H9 (cell line): ENCODE measurements around the gene TTC7B. TPM values are rescaled to one million over a fixed set of nuclear protein-coding genes. Genes with fewer than 3 reads are reported as not detected.

Experiments
- DNase-seq: peaks from one replicate; pipeline ENCODE4 v3.0.0-alpha.2; 2017
- H2AFZ ChIP-seq: one replicate; pipeline ENCODE4 v1.6.1; 2013; ENCODE audit warnings: mild to moderate bottlenecking, low read length, control low read depth, moderate library complexity
- H2AK5ac ChIP-seq: 2 replicates; pipeline ENCODE4 v1.6.1; 2013; ENCODE audit warnings: low read length, control low read depth, mixed read lengths; ENCODE audit not compliant: insufficient read length
- H2BK120ac ChIP-seq: one replicate; pipeline ENCODE4 v1.6.1; 2013; ENCODE audit warnings: low read depth, mild to moderate bottlenecking, low read length, control low read depth, inconsistent platforms; ENCODE audit not compliant: poor library complexity, severe bottlenecking
- H2BK12ac ChIP-seq: 2 replicates; pipeline ENCODE4 v1.6.1; 2013; ENCODE audit warnings: low read length, control low read depth, mixed read lengths, low read depth; ENCODE audit not compliant: insufficient read length
- H2BK15ac ChIP-seq: 2 replicates; pipeline ENCODE4 v1.6.1; 2013; ENCODE audit warnings: low read depth, low read length, control low read depth
- H2BK20ac ChIP-seq: one replicate; pipeline ENCODE4 v1.6.1; 2013; ENCODE audit warnings: low read depth, mild to moderate bottlenecking, low read length, control low read depth, inconsistent platforms; ENCODE audit not compliant: poor library complexity, severe bottlenecking
- H2BK5ac ChIP-seq: 2 replicates; pipeline ENCODE4 v1.6.1; 2013; ENCODE audit warnings: low read length, control low read depth, mixed read lengths; ENCODE audit not compliant: insufficient read length
- H3K14ac ChIP-seq: 2 replicates; pipeline ENCODE4 v1.6.1; 2013; ENCODE audit warnings: low read length, control low read depth; ENCODE audit not compliant: insufficient read depth
- H3K18ac ChIP-seq: 2 replicates; pipeline ENCODE4 v1.6.1; 2013; ENCODE audit warnings: low read depth, mild to moderate bottlenecking, mixed read lengths, low read length, control low read depth; ENCODE audit not compliant: insufficient read length
- H3K23ac ChIP-seq: 2 replicates; pipeline ENCODE4 v1.6.1; 2013; ENCODE audit warnings: low read length, control low read depth, mixed read lengths, low read depth; ENCODE audit not compliant: insufficient read length
- H3K23me2 ChIP-seq: 2 replicates; pipeline ENCODE4 v1.6.1; 2013; ENCODE audit warnings: low read depth, mild to moderate bottlenecking, mixed read lengths, low read length, control low read depth; ENCODE audit not compliant: insufficient read length, poor library complexity, severe bottlenecking
- H3K27ac ChIP-seq: 2 replicates; pipeline ENCODE4 v1.5.1; 2013; ENCODE audit warnings: low read length, control low read depth, mixed read lengths, low read depth; ENCODE audit not compliant: insufficient read length
- H3K27me3 ChIP-seq: 2 replicates; pipeline ENCODE4 v1.6.1; 2013; ENCODE audit warnings: low read length, control low read depth, inconsistent platforms; ENCODE audit not compliant: insufficient read depth
- H3K4ac ChIP-seq: 2 replicates; pipeline ENCODE4 v1.6.1; 2013; ENCODE audit warnings: low read depth, mild to moderate bottlenecking, control low read depth, inconsistent platforms, low read length, moderate library complexity
- H3K4me1 ChIP-seq: 2 replicates; pipeline ENCODE4 v1.6.1; 2013; ENCODE audit warnings: low read length, control low read depth, inconsistent platforms; ENCODE audit not compliant: insufficient read depth
- H3K4me2 ChIP-seq: 2 replicates; pipeline ENCODE4 v1.6.1; 2013; ENCODE audit warnings: low read length, control low read depth, mixed read lengths; ENCODE audit not compliant: insufficient read length, insufficient read depth
- H3K56ac ChIP-seq: 2 replicates; pipeline ENCODE4 v1.6.1; 2013; ENCODE audit warnings: low read depth, mild to moderate bottlenecking, mixed read lengths, low read length, control low read depth; ENCODE audit not compliant: insufficient read length
- H3K79me1 ChIP-seq: 2 replicates; pipeline ENCODE4 v1.6.1; 2013; ENCODE audit warnings: low read depth, mild to moderate bottlenecking, moderate library complexity, low read length, control low read depth, inconsistent platforms; ENCODE audit not compliant: insufficient read depth, poor library complexity, severe bottlenecking
- H3K79me2 ChIP-seq: 2 replicates; pipeline ENCODE4 v1.6.1; 2013; ENCODE audit warnings: low read length, control low read depth, inconsistent platforms; ENCODE audit not compliant: insufficient read depth
- H3K9ac ChIP-seq: 2 replicates; pipeline ENCODE4 v1.6.1; 2013; ENCODE audit warnings: low read length, control low read depth, mixed read lengths; ENCODE audit not compliant: insufficient read length; ENCODE audit errors: extremely low read depth
- H3K9me3 ChIP-seq: one replicate; pipeline ENCODE4 v1.6.1; 2013; ENCODE audit warnings: low read depth, low read length, inconsistent platforms; ENCODE audit not compliant: control insufficient read depth
- H3T11ph ChIP-seq: one replicate; pipeline ENCODE4 v1.6.1; 2013; ENCODE audit warnings: mild to moderate bottlenecking, low read length, control low read depth, inconsistent platforms
- H4K20me1 ChIP-seq: one replicate; pipeline ENCODE4 v1.6.1; 2013; ENCODE audit not compliant: control insufficient read depth, insufficient read length, insufficient read depth
- H4K5ac ChIP-seq: 2 replicates; pipeline ENCODE4 v1.6.1; 2013; ENCODE audit warnings: low read depth, mild to moderate bottlenecking, mixed read lengths, low read length, control low read depth; ENCODE audit not compliant: insufficient read length
- H4K8ac ChIP-seq: replicated peaks from 2 replicates; pipeline ENCODE4 v1.6.1; 2013; ENCODE audit warnings: low read length, control low read depth, mixed read lengths, low read depth; ENCODE audit not compliant: insufficient read length
- H4K91ac ChIP-seq: 2 replicates; pipeline ENCODE4 v1.6.1; 2013; ENCODE audit warnings: low read depth, mild to moderate bottlenecking, moderate library complexity, mixed read lengths, low read length, control low read depth; ENCODE audit not compliant: insufficient read length
- H3K27ac Mint-ChIP-seq, 3 experiments: 2 replicates in 2 of 3; 3 replicates in 1 of 3; pipeline ENCODE4 v1.8.0; 2020 to 2021; ENCODE audit warnings: mixed read lengths in 3 of 3, mild to moderate bottlenecking in 1 of 3, moderate library complexity in 1 of 3
- H3K27me3 Mint-ChIP-seq: 2 replicates; pipeline ENCODE4 v1.8.0; 2021; ENCODE audit warnings: low read depth, mild to moderate bottlenecking, moderate library complexity, mixed read lengths
- H3K36me3 Mint-ChIP-seq, 3 experiments: 2 replicates in 2 of 3; 3 replicates in 1 of 3; pipeline ENCODE4 v1.8.0; 2020 to 2021; ENCODE audit warnings: low read depth in 3 of 3, mixed read lengths in 3 of 3; ENCODE audit not compliant: insufficient read depth in 1 of 3
- H3K4me1 Mint-ChIP-seq, 2 experiments: 2 replicates each; pipeline ENCODE4 v1.8.0; 2020; ENCODE audit warnings: mixed read lengths in 2 of 2
- H3K4me3 Mint-ChIP-seq, 2 experiments: 2 replicates in 1 of 2; 3 replicates in 1 of 2; pipeline ENCODE4 v1.8.0; 2020 to 2021; ENCODE audit warnings: mild to moderate bottlenecking in 2 of 2, mixed read lengths in 2 of 2, moderate library complexity in 1 of 2
- H3K9me3 Mint-ChIP-seq, 2 experiments: 2 replicates in 1 of 2; 3 replicates in 1 of 2; pipeline ENCODE4 v1.8.0; 2020; ENCODE audit warnings: mild to moderate bottlenecking in 2 of 2, mixed read lengths in 2 of 2, moderate library complexity in 1 of 2
- CTCF ChIP-seq: fragments of 200-600 bp; sonication (generic); conservative IDR thresholded peaks from 3 replicates; pipeline ENCODE4 v1.8.0; 2021; ENCODE audit warnings: antibody characterized with exemption, mild to moderate bottlenecking
- WGBS: extraction: QIAGEN DNeasy Blood & Tissue Kit; methylation state at CpG from one replicate; pipeline ENCODE4 v1.1.7; 2013; ENCODE audit warnings: missing lambda C conversion rate, low lambda C conversion rate, mixed read lengths; ENCODE audit not compliant: insufficient read length; ENCODE audit errors: extremely low coverage; 5-methylcytosine and 5-hydroxymethylcytosine counted together
- total RNA-seq: library from RNA; stranded (reverse); gene quantifications from 2 replicates; pipeline ENCODE4 v1.2.1, GENCODE V29; 2021

TTC7B gene
- total RNA-seq, 1 experiment from 2014 or later = 33.7 TPM

- H3K79me1 ChIP-seq = no peaks in the 10 kb centered on the region
- no peak overlapping the region for H3K4ac ChIP-seq
- H3K9ac ChIP-seq = no peak overlapping the region
- H4K5ac ChIP-seq = no peak overlapping the region
- no peaks in the 10 kb centered on the region for H4K20me1 ChIP-seq
- WGBS = no CpG with 5 or more reads among the region's 13 CpGs
- H3K4me2 ChIP-seq = no peak overlapping the region
- H4K91ac ChIP-seq = no peak overlapping the region
- H3K27ac ChIP-seq = no peak overlapping the region
- H3T11ph ChIP-seq = no peak overlapping the region
- H2BK120ac ChIP-seq = no peak overlapping the region
- no peak overlapping the region for H3K56ac ChIP-seq
- no peak overlapping the region for H3K18ac ChIP-seq
- Mint-ChIP-seq H3K9me3 (no peaks in the 10 kb centered on the region), H3K27me3 (no peaks in the 10 kb centered on the region), H3K4me3 (no peak overlapping the region), H3K27ac (no peak overlapping the region), H3K4me1 (no peaks in the 10 kb centered on the region), H3K36me3 (peaks cover 1 to 6% (median 5%) of the 10 kb centered on the region in 3 experiments; a peak in 5 of 7 replicates)
- H2AK5ac ChIP-seq = no peak overlapping the region
- no peaks in the 10 kb centered on the region for H3K9me3 ChIP-seq
- no peak overlapping the region for H3K23ac ChIP-seq
- no peak overlapping the region for H2BK15ac ChIP-seq
- H3K14ac ChIP-seq = no peak overlapping the region
- H2BK12ac ChIP-seq = no peak overlapping the region
- no peaks in the 10 kb centered on the region for H3K23me2 ChIP-seq
- DNase-seq = no peak
- no peaks in the 10 kb centered on the region for H3K4me1 ChIP-seq
- H4K8ac ChIP-seq = no peak overlapping the region
- H3K79me2 ChIP-seq = no peaks in the 10 kb centered on the region
- H3K27me3 ChIP-seq = no peaks in the 10 kb centered on the region
- H2BK20ac ChIP-seq = no peak overlapping the region
- no peak overlapping the region for H2AFZ ChIP-seq
- H2BK5ac ChIP-seq = no peak overlapping the region
- TF ChIP-seq CTCF = no peak
These were observed 37.5 kb downstream of the TTC7B start for GRCh38 chr14:90778571-90779255.
